Brain microvascular endothelial cell (primary cell): ENCODE measurements around the gene KCNK10.
"Not testable (repeated sequence)": the region's sequence is repeated elsewhere in the genome, so short reads cannot be mapped to it uniquely, and the experiment has no call there.

Experiments
- DNase-seq: peaks from one replicate; pipeline ENCODE4 v3.0.0-alpha.2; 2020
- H3K27ac ChIP-seq: fragments of 250-450 bp; sonication (Bioruptor Pico); 2 replicates; pipeline ENCODE4 v1.5.1; 2020; ENCODE audit warnings: mild to moderate bottlenecking, moderate library complexity
- H3K27me3 ChIP-seq: fragments of 250-450 bp; sonication (Bioruptor Pico); replicated peaks from 2 replicates; pipeline ENCODE4 v1.5.1; 2020; ENCODE audit warnings: mild to moderate bottlenecking
- H3K36me3 ChIP-seq: fragments of 250-450 bp; sonication (Bioruptor Pico); replicated peaks from 2 replicates; pipeline ENCODE4 v1.5.1; 2020; ENCODE audit warnings: mild to moderate bottlenecking
- H3K4me3 ChIP-seq: 2 replicates; pipeline ENCODE4 v1.5.1; 2011; ENCODE audit warnings: low read depth, mild to moderate bottlenecking, control low read depth, low read length, moderate library complexity
- CTCF ChIP-seq: IDR thresholded peaks from 2 replicates; pipeline ENCODE4 v1.5.1; 2011; ENCODE audit warnings: low read depth, mild to moderate bottlenecking, moderate library complexity, low read length, control low read depth, inconsistent platforms; ENCODE audit errors: missing control alignments
- in situ Hi-C: cut with HindIII; loops from 2 replicates; pipeline ENCODE4 v1.10.0; 2017; ENCODE audit warnings: low sequenced_read_pairs, low pct_ligation_motif_present

Gene KCNK10

GRCh38 chr14:88264116-88264515, 59.0 kb downstream of the KCNK10 start:
- in situ Hi-C loops = no loop called here
- Histone ChIP-seq H3K27me3 (no peaks in the 10 kb centered on the region), H3K4me3 (no peak overlapping the region), H3K36me3 (no peaks in the 10 kb centered on the region), H3K27ac (no peak overlapping the region)
- no peak for DNase-seq
- TF ChIP-seq CTCF = no peak

- H3K27ac ChIP-seq, H3K4me3 ChIP-seq, H3K27me3 ChIP-seq, H3K36me3 ChIP-seq, DNase-seq, in situ Hi-C loops: not testable (repeated sequence)
Measured at GRCh38 chr14:88261302-88261701, 61.8 kb downstream of the KCNK10 start.

DNA sequence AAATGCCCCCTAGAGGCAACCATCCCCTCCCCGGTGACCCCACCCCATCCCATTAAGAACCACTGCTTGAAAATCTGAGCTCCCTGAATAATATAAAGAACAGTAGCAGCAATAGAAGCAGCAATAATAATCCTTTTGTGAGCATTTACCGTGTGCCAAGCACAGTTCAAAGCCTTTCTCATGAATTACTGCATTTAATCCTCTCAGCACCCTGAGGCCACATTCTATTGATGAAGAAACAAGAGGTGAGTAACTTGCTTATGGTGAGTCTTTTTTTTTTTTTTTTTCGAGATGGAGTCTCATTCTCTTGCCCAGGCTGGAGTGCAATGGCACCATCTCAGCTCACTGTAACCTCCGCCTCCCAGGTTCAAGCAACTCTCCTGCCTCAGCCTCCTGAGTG, 65.0 kb downstream of the KCNK10 start:
- H3K27ac ChIP-seq = no peak overlapping the region
- H3K27me3 ChIP-seq = no peaks in the 10 kb centered on the region
- no peak for DNase-seq
- H3K36me3 ChIP-seq = no peaks in the 10 kb centered on the region
- TF ChIP-seq CTCF = no peak
- no peak overlapping the region for H3K4me3 ChIP-seq
- in situ Hi-C loops = no loop called here

- Histone ChIP-seq H3K27ac (no peak overlapping the region), H3K4me3 (no peak overlapping the region), H3K27me3 (no peaks in the 10 kb centered on the region), H3K36me3 (no peaks in the 10 kb centered on the region)
- TF ChIP-seq CTCF = no peak
- DNase-seq = no peak
- in situ Hi-C loops = no loop called here
Measured at GRCh38 chr14:88256997-88257950, 65.8 kb downstream of the KCNK10 start.

GRCh38 chr14:88255798-88256197, 67.3 kb downstream of the KCNK10 start:
- TF ChIP-seq CTCF = no peak
- DNase-seq = no peak

GRCh38 chr14:88255196-88255595, 67.9 kb downstream of the KCNK10 start:
- Histone ChIP-seq H3K4me3 (no peak overlapping the region), H3K27ac (no peak overlapping the region), H3K36me3 (no peaks in the 10 kb centered on the region), H3K27me3 (no peaks in the 10 kb centered on the region)
- no peak for TF ChIP-seq CTCF
- in situ Hi-C loops = no loop called here
- no peak for DNase-seq

More at GRCh38 chr14:88255798-88256197, 67.3 kb downstream of the KCNK10 start:
- no peak overlapping the region for H3K27ac ChIP-seq
- H3K36me3 ChIP-seq = no peaks in the 10 kb centered on the region
- no peaks in the 10 kb centered on the region for H3K27me3 ChIP-seq
- H3K4me3 ChIP-seq = no peak overlapping the region
- in situ Hi-C loops = no loop called here
